HEK293T (cell line): ENCODE measurements around the gene ATP8B1.

Experiments used
- CTCF ChIA-PET: fragments of 350-600 bp; formaldehyde crosslinking; extraction: SDS; loops from one replicate; lab custom pipeline; 2021; ENCODE audit warnings: antibody characterized with exemption, inconsistent platforms; lab: Yijun Ruan, JAX
- POLR2A ChIA-PET: fragments of 350-600 bp; formaldehyde crosslinking; extraction: SDS; loops from one replicate; lab custom pipeline; 2020; ENCODE audit warnings: antibody characterized with exemption, inconsistent platforms; lab: Yijun Ruan, JAX
- DNase-seq: peaks from one replicate; pipeline ENCODE4 v3.0.0; 2012; ENCODE audit warnings: mixed read lengths; ENCODE audit errors: extremely low spot score
- ARNT ChIP-seq: fragments of 450-650 bp; IDR thresholded peaks from 2 replicates; pipeline ENCODE4 v1.6.1; 2017; ENCODE audit warnings: mild to moderate bottlenecking
- BHLHE40 ChIP-seq: fragments of 450-650 bp; IDR thresholded peaks from 2 replicates; pipeline ENCODE4 v1.6.1; 2016; ENCODE audit warnings: mild to moderate bottlenecking, moderate library complexity, borderline replicate concordance
- CTBP1 ChIP-seq: fragments of 450-650 bp; IDR thresholded peaks from 2 replicates; pipeline ENCODE4 v1.6.1; 2016; ENCODE audit warnings: borderline replicate concordance
- ELF4 ChIP-seq: fragments of 450-650 bp; IDR thresholded peaks from 2 replicates; pipeline ENCODE4 v1.6.1; 2017; ENCODE audit warnings: antibody characterized with exemption
- FOXA1 ChIP-seq: fragments of 450-650 bp; IDR thresholded peaks from 2 replicates; pipeline ENCODE4 v1.6.1; 2016; ENCODE audit warnings: mild to moderate bottlenecking
- FOXK2 ChIP-seq: fragments of 450-650 bp; IDR thresholded peaks from 2 replicates; pipeline ENCODE4 v1.6.1; 2016; ENCODE audit warnings: mild to moderate bottlenecking
- FOXM1 ChIP-seq: fragments of 450-650 bp; IDR thresholded peaks from 2 replicates; pipeline ENCODE4 v1.6.1; 2017; ENCODE audit warnings: mild to moderate bottlenecking, borderline replicate concordance
- HDGF ChIP-seq: fragments of 450-650 bp; IDR thresholded peaks from 2 replicates; pipeline ENCODE4 v1.6.1; 2017; ENCODE audit warnings: antibody characterized with exemption, borderline replicate concordance
- L3MBTL2 ChIP-seq: fragments of 450-650 bp; conservative IDR thresholded peaks from 2 replicates; pipeline ENCODE4 v1.6.1; 2016; ENCODE audit warnings: mild to moderate bottlenecking
- LEF1 ChIP-seq: fragments of 450-650 bp; IDR thresholded peaks from 2 replicates; pipeline ENCODE4 v1.6.1; 2017; ENCODE audit warnings: mild to moderate bottlenecking, borderline replicate concordance
- NFRKB ChIP-seq: fragments of 450-650 bp; IDR thresholded peaks from 2 replicates; pipeline ENCODE4 v1.6.1; 2016; ENCODE audit warnings: mild to moderate bottlenecking, moderate library complexity
- SP1 ChIP-seq: fragments of 450-650 bp; IDR thresholded peaks from 2 replicates; pipeline ENCODE4 v1.6.1; 2017
- SUZ12 ChIP-seq: fragments of 450-650 bp; IDR thresholded peaks from 2 replicates; pipeline ENCODE4 v1.6.1; 2016; ENCODE audit warnings: mild to moderate bottlenecking
- TARDBP ChIP-seq: fragments of 450-650 bp; IDR thresholded peaks from 2 replicates; pipeline ENCODE4 v1.6.1; 2016
- ZNF384 ChIP-seq: fragments of 450-650 bp; IDR thresholded peaks from 2 replicates; pipeline ENCODE4 v1.6.1; 2016
- TF ChIP-seq, protein P1 (sequence below): fragments of 450-650 bp; IDR thresholded peaks from 2 replicates; pipeline ENCODE4 v1.6.1; 2016

The ATP8B1 gene

DNA sequence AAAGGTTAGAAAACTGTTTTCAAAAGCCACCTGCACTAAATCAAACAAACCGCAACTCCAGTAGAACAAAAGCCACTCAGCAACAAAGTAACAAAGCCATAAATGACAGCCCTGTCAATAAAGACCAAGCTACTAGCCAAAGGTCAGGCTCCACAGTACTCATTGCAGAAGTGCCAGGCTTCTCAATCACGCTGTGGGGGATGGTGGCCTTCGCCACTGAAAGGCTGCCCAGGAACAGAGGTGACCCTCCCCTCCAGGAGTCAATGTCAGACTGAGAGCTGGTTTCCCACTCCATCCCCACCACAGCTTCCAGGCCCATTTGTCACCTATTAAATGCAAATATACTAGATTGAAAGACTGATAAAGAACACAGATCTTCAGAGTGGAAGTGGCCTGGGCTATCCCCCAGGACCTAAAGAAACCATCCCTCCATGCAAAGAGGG lies 5.9 kb downstream of the ATP8B1 start:
- ChIA-PET CTCF (no interaction called here), POLR2A (no interaction called here)
- no peak for DNase-seq
- no peak for TF ChIP-seq TARDBP
- no peak for TF ChIP-seq ZNF384
- TF ChIP-seq CTBP1: no peak
- TF ChIP-seq, protein P1, sequence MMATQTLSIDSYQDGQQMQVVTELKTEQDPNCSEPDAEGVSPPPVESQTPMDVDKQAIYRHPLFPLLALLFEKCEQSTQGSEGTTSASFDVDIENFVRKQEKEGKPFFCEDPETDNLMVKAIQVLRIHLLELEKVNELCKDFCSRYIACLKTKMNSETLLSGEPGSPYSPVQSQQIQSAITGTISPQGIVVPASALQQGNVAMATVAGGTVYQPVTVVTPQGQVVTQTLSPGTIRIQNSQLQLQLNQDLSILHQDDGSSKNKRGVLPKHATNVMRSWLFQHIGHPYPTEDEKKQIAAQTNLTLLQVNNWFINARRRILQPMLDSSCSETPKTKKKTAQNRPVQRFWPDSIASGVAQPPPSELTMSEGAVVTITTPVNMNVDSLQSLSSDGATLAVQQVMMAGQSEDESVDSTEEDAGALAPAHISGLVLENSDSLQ: 0 out of 2 replicates have a peak, but pooled peaks have one; percentile 4

DNA sequence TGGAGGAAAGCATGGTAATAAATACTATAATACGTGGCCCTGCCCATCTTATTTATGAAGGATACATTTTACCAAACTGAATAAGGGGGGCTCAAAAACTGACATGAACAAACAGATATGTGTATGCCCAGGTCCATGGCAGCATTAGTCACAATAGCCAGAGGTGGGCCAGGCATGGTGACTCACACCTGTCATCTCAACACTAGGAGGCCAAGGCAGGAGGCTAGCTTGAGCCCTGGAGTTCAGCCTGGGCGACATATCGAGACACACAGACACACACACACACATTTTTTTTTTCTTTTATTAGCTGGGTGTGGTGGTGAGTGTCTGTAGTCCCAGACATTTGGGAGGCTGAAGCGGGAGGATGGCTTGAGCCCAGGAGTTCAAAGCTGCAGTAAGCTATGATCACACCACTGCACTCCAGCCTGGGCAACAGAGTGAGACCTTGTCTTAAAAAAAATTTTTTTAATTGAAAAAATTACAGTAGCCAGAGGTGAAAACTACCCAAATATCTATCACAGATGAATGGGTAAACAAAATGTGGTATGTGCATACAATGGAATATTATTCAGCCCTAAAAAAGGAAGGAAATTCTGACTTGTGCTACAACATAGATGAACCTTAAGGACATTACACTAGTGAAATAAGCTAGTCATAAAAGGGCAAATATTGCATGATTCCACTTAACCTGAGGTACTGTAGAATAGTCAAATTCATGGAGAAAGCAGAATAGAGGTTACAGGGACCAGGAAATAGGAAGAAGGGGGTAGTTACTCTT lies 8.0 kb downstream of the ATP8B1 start:
- no peak for TF ChIP-seq SUZ12
- no peak for TF ChIP-seq NFRKB
- TF ChIP-seq ELF4: no peak
- POLR2A ChIA-PET: no interaction called here
- CTCF ChIA-PET: interaction anchor here (0.6 kb wide), 1 partner anchor 101 kb away, joined by 3 read pairs; no protein-coding TSS in a partner anchor
- no peak for DNase-seq

DNA sequence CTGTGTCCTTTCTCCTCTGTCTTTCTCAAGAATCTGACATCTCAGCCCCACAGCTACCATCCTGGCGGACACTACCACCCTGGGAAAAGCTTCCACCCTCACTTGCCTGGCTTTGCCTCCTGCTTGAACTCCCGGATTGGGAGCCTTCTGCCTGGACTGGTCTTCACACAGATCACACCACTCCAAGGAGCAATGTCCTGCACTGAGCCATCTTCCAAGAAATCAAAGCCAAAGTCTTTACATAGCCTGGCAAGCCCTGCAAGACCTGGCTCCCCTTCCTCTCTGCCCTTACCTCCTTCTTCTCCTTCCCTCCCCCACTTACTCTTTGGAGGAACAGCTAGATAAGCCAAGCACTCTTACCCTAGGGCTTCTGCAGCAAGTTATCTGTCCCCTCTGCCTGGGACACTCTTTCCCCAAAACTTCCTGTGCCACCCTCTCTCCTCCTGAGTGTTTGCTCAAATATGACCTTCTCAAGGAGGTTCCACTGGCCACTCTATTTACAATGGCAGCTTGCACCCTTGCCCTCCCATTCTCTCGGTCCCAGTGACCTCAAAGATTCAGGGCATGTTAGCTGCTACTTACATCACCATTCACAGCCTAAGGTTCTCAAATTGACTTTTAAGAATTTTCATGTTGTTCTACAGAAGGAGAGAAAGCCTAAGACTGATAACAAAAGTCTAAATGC lies 9.7 kb downstream of the ATP8B1 start:
- DNase-seq: no peak
- TF ChIP-seq SUZ12: no peak
- ChIA-PET POLR2A (interaction anchor here (1.4 kb wide), 1 partner anchor 10 kb away, joined by 3 read pairs; no protein-coding TSS in a partner anchor), CTCF (no interaction called here)

DNA sequence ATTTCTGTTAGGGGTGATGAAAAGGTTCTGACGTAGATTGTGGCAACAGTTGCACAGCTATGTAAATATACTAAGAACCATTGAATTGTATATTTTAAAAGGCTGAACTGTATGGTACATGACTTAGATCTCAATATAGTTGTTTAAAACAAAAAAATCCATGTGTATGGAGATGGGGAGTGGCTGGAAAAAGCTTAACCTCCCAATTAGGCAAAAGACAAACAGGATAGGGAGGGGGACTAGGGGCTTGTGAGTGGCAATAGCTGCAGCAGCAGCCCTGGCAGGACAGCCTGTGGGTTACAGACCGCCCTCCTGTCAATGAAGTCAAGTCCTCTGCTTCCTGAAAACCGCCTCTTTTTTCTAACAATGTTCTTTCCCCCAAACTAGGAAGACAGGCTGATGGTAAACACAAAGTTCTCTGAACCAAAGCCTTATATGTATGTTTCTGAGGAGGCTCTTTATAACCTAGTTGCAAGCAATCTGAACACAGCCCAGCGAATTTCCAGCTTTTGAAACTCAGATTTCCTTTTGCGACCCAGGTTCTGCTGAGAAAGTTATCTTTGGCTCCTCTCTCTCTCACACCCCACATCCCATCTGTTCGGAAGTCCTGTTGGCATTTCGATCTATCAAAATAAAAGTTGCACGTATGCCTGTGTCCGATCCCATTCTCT lies 10.3 kb downstream of the ATP8B1 start:
- DNase-seq: no peak
- TF ChIP-seq FOXM1: no peak
- no peak for TF ChIP-seq FOXA1
- TF ChIP-seq, protein P1: no peak
- no peak for TF ChIP-seq LEF1
- TF ChIP-seq TARDBP: no peak
- TF ChIP-seq SP1: no peak
- TF ChIP-seq NFRKB: no peak
- TF ChIP-seq CTBP1: no peak
- TF ChIP-seq SUZ12: no peak
- TF ChIP-seq ELF4: no peak
- TF ChIP-seq HDGF: no peak
- no peak for TF ChIP-seq FOXK2
- no peak for TF ChIP-seq BHLHE40
- no peak for TF ChIP-seq ARNT
- no peak for TF ChIP-seq ZNF384
- TF ChIP-seq L3MBTL2: no peak
- CTCF ChIA-PET: no interaction called here
- POLR2A ChIA-PET: interaction anchor here (1.4 kb wide), 1 partner anchor 11 kb away, joined by 3 read pairs; no protein-coding TSS in a partner anchor

DNA sequence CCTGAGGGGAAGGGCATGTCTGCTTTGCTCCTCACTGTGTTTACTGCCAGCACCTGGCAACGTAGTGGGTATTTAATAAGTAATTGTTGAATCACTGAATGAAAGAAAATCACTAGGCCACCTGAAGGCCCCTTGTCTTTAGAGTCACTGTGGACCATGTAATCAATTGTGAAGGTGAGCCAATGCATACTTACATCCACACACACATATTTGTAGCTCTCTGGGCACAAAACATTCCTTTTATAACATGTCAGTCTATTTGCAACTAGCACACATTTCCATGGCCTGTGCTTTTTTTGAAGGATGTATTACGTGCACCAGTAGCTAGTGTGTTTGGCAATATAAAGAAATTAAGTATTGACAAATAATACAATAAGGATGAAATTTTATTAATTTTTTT lies 11.2 kb downstream of the ATP8B1 start:
- CTCF ChIA-PET: no interaction called here
- POLR2A ChIA-PET: interaction anchor here (1.4 kb wide), 1 partner anchor 12 kb away, joined by 3 read pairs; no protein-coding TSS in a partner anchor
- DNase-seq: no peak
- no peak for TF ChIP-seq SP1
- TF ChIP-seq FOXK2: no peak
- TF ChIP-seq NFRKB: no peak
- TF ChIP-seq BHLHE40: no peak
- TF ChIP-seq ARNT: no peak
- TF ChIP-seq L3MBTL2: no peak
- no peak for TF ChIP-seq FOXA1
- TF ChIP-seq, protein P1: no peak
- TF ChIP-seq LEF1: no peak
- TF ChIP-seq SUZ12: no peak
- TF ChIP-seq ZNF384: no peak
- TF ChIP-seq HDGF: no peak
- no peak for TF ChIP-seq ELF4
- no peak for TF ChIP-seq CTBP1

DNA sequence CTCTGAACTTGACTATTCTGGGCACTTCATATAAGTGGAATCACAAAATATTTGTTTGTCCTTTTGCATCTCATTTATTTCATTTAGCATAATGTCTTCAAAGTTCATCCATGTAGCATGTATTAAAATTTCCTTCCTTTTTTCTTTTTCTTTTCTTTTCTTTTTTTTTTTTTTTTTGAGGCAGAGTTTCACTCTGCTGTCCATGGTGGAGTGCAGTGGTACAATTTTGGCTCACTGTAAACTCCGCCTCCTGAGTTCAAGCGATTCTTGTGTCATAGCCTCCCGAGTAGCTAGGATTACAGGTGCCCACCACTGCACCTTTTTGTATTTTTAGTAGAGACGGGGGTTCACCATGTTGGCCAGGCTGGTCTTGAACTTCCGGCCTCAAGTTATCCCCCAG lies 11.9 kb downstream of the ATP8B1 start:
- POLR2A ChIA-PET: no interaction called here
- DNase-seq: no peak
- TF ChIP-seq FOXM1 (no peak), SUZ12 (no peak), ZNF384 (no peak), L3MBTL2 (no peak), ELF4 (no peak), TARDBP (no peak), NFRKB (no peak), FOXK2 (no peak), SP1 (no peak), HDGF (no peak), CTBP1 (no peak)
- TF ChIP-seq, protein P1: no peak
- CTCF ChIA-PET: no interaction called here
